SK-N-SH treated with all-trans-retinoic acid at 6 μM for 48 hours (cell line): ENCODE measurements around the gene ERG.

Experiments used
- ATAC-seq: fragments of 200-7000 bp; cut with Tn5 transposase; 3 replicates; pipeline ENCODE4 v1.9.1; 2020; ENCODE audit warnings: mild to moderate bottlenecking, moderate library complexity
- ARNTL ChIP-seq: fragments of 450-650 bp; formaldehyde crosslinking; IDR thresholded peaks from 2 replicates; pipeline ENCODE4 v1.5.0; 2020; ENCODE audit warnings: low read depth, mild to moderate bottlenecking, moderate library complexity, borderline replicate concordance
- BACH2 ChIP-seq: fragments of 250-450 bp; sonication (Bioruptor Pico); IDR thresholded peaks from 2 replicates; pipeline ENCODE4 v1.9.0; 2021; ENCODE audit warnings: mild to moderate bottlenecking, borderline replicate concordance
- CREB5 ChIP-seq: fragments of 250-450 bp; sonication (Bioruptor Pico); IDR thresholded peaks from 2 replicates; pipeline ENCODE4 v1.5.1; 2020; ENCODE audit warnings: low read depth, mild to moderate bottlenecking, moderate library complexity
- CSDC2 ChIP-seq: fragments of 250-450 bp; sonication (Bioruptor Pico); IDR thresholded peaks from 2 replicates; pipeline ENCODE4 v1.5.0; 2020; ENCODE audit warnings: mild to moderate bottlenecking, moderate library complexity
- CSRNP3 ChIP-seq: fragments of 250-450 bp; sonication (Bioruptor Pico); IDR thresholded peaks from 2 replicates; pipeline ENCODE4 v1.5.1; 2021; ENCODE audit warnings: mild to moderate bottlenecking, moderate library complexity
- ESRRG ChIP-seq: fragments of 250-450 bp; sonication (Bioruptor Pico); IDR thresholded peaks from 2 replicates; pipeline ENCODE4 v1.6.1; 2021; ENCODE audit warnings: mild to moderate bottlenecking
- GLIS3 ChIP-seq: fragments of 250-450 bp; sonication (Bioruptor Pico); IDR thresholded peaks from 2 replicates; pipeline ENCODE4 v1.5.0; 2020; ENCODE audit warnings: mild to moderate bottlenecking, moderate library complexity
- ISL1 ChIP-seq: fragments of 250-450 bp; sonication (Bioruptor Pico); IDR thresholded peaks from 2 replicates; pipeline ENCODE4 v2.1.2; 2022; ENCODE audit warnings: mild to moderate bottlenecking, moderate library complexity
- OSR1 ChIP-seq: fragments of 250-450 bp; sonication (Bioruptor Pico); IDR thresholded peaks from 2 replicates; pipeline ENCODE4 v1.8.0; 2022; ENCODE audit warnings: moderate library complexity, mild to moderate bottlenecking, inconsistent platforms
- PATZ1 ChIP-seq: fragments of 250-450 bp; sonication (Bioruptor Pico); IDR thresholded peaks from 2 replicates; pipeline ENCODE4 v1.8.0; 2020; ENCODE audit warnings: mild to moderate bottlenecking, moderate library complexity, borderline replicate concordance
- POU6F1 ChIP-seq: fragments of 250-450 bp; sonication (Bioruptor Pico); IDR thresholded peaks from 2 replicates; pipeline ENCODE4 v1.8.0; 2021; ENCODE audit warnings: low read depth, mild to moderate bottlenecking, moderate library complexity, borderline replicate concordance
- PPARA ChIP-seq: fragments of 250-450 bp; sonication (Bioruptor Pico); IDR thresholded peaks from 2 replicates; pipeline ENCODE4 v1.5.0; 2020; ENCODE audit warnings: mild to moderate bottlenecking, borderline replicate concordance
- RARB ChIP-seq: fragments of 250-450 bp; sonication (Bioruptor Pico); IDR thresholded peaks from 2 replicates; pipeline ENCODE4 v1.8.0; 2021; ENCODE audit warnings: mild to moderate bottlenecking, moderate library complexity
- SNAI2 ChIP-seq: fragments of 250-450 bp; sonication (Bioruptor Pico); IDR thresholded peaks from 2 replicates; pipeline ENCODE4 v1.5.0; 2020; ENCODE audit warnings: mild to moderate bottlenecking, moderate library complexity
- TCF4 ChIP-seq: fragments of 250-450 bp; sonication (Bioruptor Pico); IDR thresholded peaks from 2 replicates; pipeline ENCODE4 v1.8.0; 2021; ENCODE audit warnings: mild to moderate bottlenecking, moderate library complexity, borderline replicate concordance
- TSHZ2 ChIP-seq: fragments of 250-450 bp; sonication (Bioruptor Pico); IDR thresholded peaks from 2 replicates; pipeline ENCODE4 v1.5.0; 2020; ENCODE audit warnings: mild to moderate bottlenecking, moderate library complexity
- ZC3H10 ChIP-seq: fragments of 250-450 bp; sonication (Bioruptor Pico); IDR thresholded peaks from 2 replicates; pipeline ENCODE4 v1.5.1; 2021; ENCODE audit warnings: mild to moderate bottlenecking, moderate library complexity
- ZFP3 ChIP-seq: fragments of 250-450 bp; sonication (Bioruptor Pico); IDR thresholded peaks from 2 replicates; pipeline ENCODE4 v1.5.0; 2020; ENCODE audit warnings: mild to moderate bottlenecking, moderate library complexity
- ZFP30 ChIP-seq: fragments of 450-650 bp; formaldehyde crosslinking; IDR thresholded peaks from 2 replicates; pipeline ENCODE4 v1.5.0; 2022; ENCODE audit warnings: mild to moderate bottlenecking, moderate library complexity
- ZNF565 ChIP-seq: fragments of 450-650 bp; formaldehyde crosslinking; conservative IDR thresholded peaks from 2 replicates; pipeline ENCODE4 v1.5.0; 2020; ENCODE audit warnings: low read depth, mild to moderate bottlenecking, moderate library complexity
- ZNF70 ChIP-seq: fragments of 450-650 bp; formaldehyde crosslinking; IDR thresholded peaks from 2 replicates; pipeline ENCODE4 v1.5.0; 2020; ENCODE audit warnings: mild to moderate bottlenecking, moderate library complexity
- ZNF8 ChIP-seq: fragments of 450-650 bp; formaldehyde crosslinking; IDR thresholded peaks from 2 replicates; pipeline ENCODE4 v1.5.0; 2020; ENCODE audit warnings: mild to moderate bottlenecking, moderate library complexity

ERG gene

GRCh38 chr21:38428211-38428610 lies 70.1 kb downstream of the ERG start:
- TF ChIP-seq CREB5 (CRISPR knock-in tag) = no peak
- no peak for TF ChIP-seq GLIS3 (CRISPR knock-in tag)
- no peak for TF ChIP-seq ESRRG (CRISPR knock-in tag)
- TF ChIP-seq OSR1 (CRISPR knock-in tag) = no peak
- no peak for TF ChIP-seq ARNTL
- TF ChIP-seq SNAI2 (CRISPR knock-in tag) = no peak
- no peak for TF ChIP-seq TCF4 (CRISPR knock-in tag)
- TF ChIP-seq BACH2 (CRISPR knock-in tag) = no peak
- TF ChIP-seq CSDC2 (CRISPR knock-in tag) = no peak
- no peak for TF ChIP-seq RARB (CRISPR knock-in tag)
- TF ChIP-seq POU6F1 (CRISPR knock-in tag) = no peak
- TF ChIP-seq CSRNP3 (CRISPR knock-in tag) = no peak
- no peak for TF ChIP-seq ISL1 (CRISPR knock-in tag)
- ATAC-seq = no peak

- TF ChIP-seq ESRRG (CRISPR knock-in tag) (no peak), ZFP3 (CRISPR knock-in tag) (no peak), TSHZ2 (CRISPR knock-in tag) (no peak), ZNF565 (CRISPR knock-in tag) (no peak), ZNF70 (CRISPR knock-in tag) (no peak), CSDC2 (CRISPR knock-in tag) (no peak), ZC3H10 (CRISPR knock-in tag) (no peak), ZNF8 (CRISPR knock-in tag) (no peak), OSR1 (CRISPR knock-in tag) (no peak), ARNTL (no peak), PATZ1 (CRISPR knock-in tag) (no peak), SNAI2 (CRISPR knock-in tag) (no peak), CSRNP3 (CRISPR knock-in tag) (no peak), BACH2 (CRISPR knock-in tag) (no peak), CREB5 (CRISPR knock-in tag) (no peak), PPARA (CRISPR knock-in tag) (no peak), ZFP30 (no peak), GLIS3 (CRISPR knock-in tag) (no peak), POU6F1 (CRISPR knock-in tag) (no peak), ISL1 (CRISPR knock-in tag) (no peak)
- TF ChIP-seq, all 23 proteins: peak for 0
- ATAC-seq = no peak
Measured at GRCh38 chr21:38424305-38425019, 73.8 kb downstream of the ERG start.
